Fibroblast of pulmonary artery (primary cell): ENCODE measurements around the gene TBCD.

Source experiments
- DNase-seq: peaks from one replicate; pipeline ENCODE4 v3.0.0-alpha.2; 2010; ENCODE audit warnings: low read depth
- H3K4me3 ChIP-seq: replicated peaks from 2 replicates; pipeline ENCODE4 v1.5.1; 2011; ENCODE audit warnings: low read depth, mild to moderate bottlenecking, control low read depth, low read length, moderate library complexity
- CTCF ChIP-seq: IDR thresholded peaks from 2 replicates; pipeline ENCODE4 v1.5.1; 2011; ENCODE audit warnings: mild to moderate bottlenecking, control low read depth, low read length, inconsistent platforms; ENCODE audit errors: missing control alignments

Gene TBCD

GRCh38 chr17:82817947-82818346 lies 66.1 kb downstream of the TBCD start:
- no peak for DNase-seq
- no peak overlapping the region for H3K4me3 ChIP-seq
- no peak for TF ChIP-seq CTCF

- DNase-seq = no peak
- no peak for TF ChIP-seq CTCF
- H3K4me3 ChIP-seq = no peak overlapping the region
These were observed 68.7 kb downstream of the TBCD start for GRCh38 chr17:82820278-82821251.

GRCh38 chr17:82821554-82821953 lies 69.7 kb downstream of the TBCD start:
- TF ChIP-seq CTCF = no peak
- H3K4me3 ChIP-seq = no peak overlapping the region
- DNase-seq = no peak

- no peak for TF ChIP-seq CTCF
- DNase-seq = no peak
- no peak overlapping the region for H3K4me3 ChIP-seq
These were observed 70.4 kb downstream of the TBCD start for GRCh38 chr17:82822281-82822680.

GRCh38 chr17:82823004-82823403 lies 71.1 kb downstream of the TBCD start:
- TF ChIP-seq CTCF = peak; percentile 8
- no peak for DNase-seq
- H3K4me3 ChIP-seq = no peak overlapping the region

GRCh38 chr17:82825540-82826124 lies 73.8 kb downstream of the TBCD start:
- no peak overlapping the region for H3K4me3 ChIP-seq
- DNase-seq = no peak
- no peak for TF ChIP-seq CTCF
